Neural crest cell (in vitro differentiated cells): ENCODE measurements around the gene VASN. TPM values are rescaled to one million over a fixed set of nuclear protein-coding genes. Genes with fewer than 3 reads are reported as not detected.

Experiments used
- DNase-seq: peaks from one replicate; pipeline ENCODE4 v3.0.0; 2021; ENCODE audit warnings: low read depth, mixed read lengths, low spot score
- H3K27ac Mint-ChIP-seq: one replicate; pipeline ENCODE4 v1.8.0; 2021; ENCODE audit warnings: mild to moderate bottlenecking, mixed read lengths; ENCODE audit not compliant: unreplicated experiment
- H3K27me3 Mint-ChIP-seq: 2 replicates; pipeline ENCODE4 v1.8.0; 2021; ENCODE audit warnings: low read depth, mild to moderate bottlenecking, mixed read lengths
- H3K36me3 Mint-ChIP-seq: 2 replicates; pipeline ENCODE4 v1.8.0; 2021; ENCODE audit warnings: low read depth, mild to moderate bottlenecking, mixed read lengths
- H3K4me1 Mint-ChIP-seq: 2 replicates; pipeline ENCODE4 v1.8.0; 2021; ENCODE audit warnings: mixed read lengths
- H3K4me3 Mint-ChIP-seq: one replicate; pipeline ENCODE4 v1.8.0; 2021; ENCODE audit warnings: mild to moderate bottlenecking, mixed read lengths
- H3K9me3 Mint-ChIP-seq: 2 replicates; pipeline ENCODE4 v1.8.0; 2021; ENCODE audit warnings: mixed read lengths
- CTCF ChIP-seq: fragments of 200-600 bp; sonication (generic); conservative IDR thresholded peaks from 2 replicates; pipeline ENCODE4 v1.5.0; 2021; ENCODE audit warnings: antibody characterized with exemption, mild to moderate bottlenecking
- total RNA-seq: library from RNA; stranded (reverse); gene quantifications from 2 replicates; pipeline ENCODE4 v1.2.1, GENCODE V29; 2021

Gene VASN
- total RNA-seq, 1 donor from 2014 or later, result 1.2 TPM

- no peaks in the 10 kb centered on the region for H3K9me3 Mint-ChIP-seq
- no peak for TF ChIP-seq CTCF
- H3K36me3 Mint-ChIP-seq, result peaks cover 8% of the 10 kb centered on the region
- no peak for DNase-seq
- peaks cover 10% of the 10 kb centered on the region for H3K27me3 Mint-ChIP-seq
- peak overlapping the region; percentile 83 for H3K4me3 Mint-ChIP-seq
- no peak overlapping the region for H3K27ac Mint-ChIP-seq
- peaks cover 15% of the 10 kb centered on the region for H3K4me1 Mint-ChIP-seq
These were observed 26.4 kb upstream of the VASN start for GRCh38 chr16:4344983-4345835.

- peaks cover 8% of the 10 kb centered on the region for H3K36me3 Mint-ChIP-seq
- no peak for TF ChIP-seq CTCF
- no peak for DNase-seq
- no peak overlapping the region for H3K27ac Mint-ChIP-seq
- H3K4me1 Mint-ChIP-seq, result peaks cover 22% of the 10 kb centered on the region
- no peaks in the 10 kb centered on the region for H3K9me3 Mint-ChIP-seq
- peaks cover 10% of the 10 kb centered on the region for H3K27me3 Mint-ChIP-seq
- peak overlapping the region; percentile 38 for H3K4me3 Mint-ChIP-seq
These were observed 25.5 kb upstream of the VASN start for GRCh38 chr16:4345836-4346781.

- no peak for TF ChIP-seq CTCF
- no peak for DNase-seq
- Mint-ChIP-seq H3K9me3 (no peaks in the 10 kb centered on the region), H3K36me3 (peaks cover 8% of the 10 kb centered on the region), H3K27me3 (peaks cover 10% of the 10 kb centered on the region), H3K4me3 (peak overlapping the region; percentile 55), H3K27ac (peak overlapping the region; percentile 89), H3K4me1 (peaks cover 30% of the 10 kb centered on the region)
These were observed 24.6 kb upstream of the VASN start for GRCh38 chr16:4347010-4347409.

GRCh38 chr16:4347765-4348509 lies 23.7 kb upstream of the VASN start:
- no peak for DNase-seq
- Mint-ChIP-seq H3K27me3 (peaks cover 10% of the 10 kb centered on the region), H3K4me1 (peaks cover 30% of the 10 kb centered on the region), H3K4me3 (peak overlapping the region; percentile 76), H3K36me3 (peaks cover 8% of the 10 kb centered on the region), H3K9me3 (no peaks in the 10 kb centered on the region), H3K27ac (peak overlapping the region; percentile 51)
- TF ChIP-seq CTCF, result no peak

- Mint-ChIP-seq H3K4me3 (peak overlapping the region; percentile 44), H3K36me3 (peaks cover 6% of the 10 kb centered on the region), H3K27me3 (peaks cover 4% of the 10 kb centered on the region), H3K4me1 (peaks cover 30% of the 10 kb centered on the region), H3K9me3 (no peaks in the 10 kb centered on the region), H3K27ac (no peak overlapping the region)
- no peak for DNase-seq
- TF ChIP-seq CTCF, result no peak
These were observed 22.3 kb upstream of the VASN start for GRCh38 chr16:4349332-4349731.
